ENCODE results near the gene B4GALT5.
"Not testable (repeated sequence)": the region's sequence is repeated elsewhere in the genome, so short reads cannot be mapped to it uniquely, and the experiment has no call there.

The B4GALT5 gene

GRCh38 chr20:49653925-49654434, 59.7 kb downstream of the B4GALT5 start:
- no peak for DNase-seq

GRCh38 chr20:49649672-49650071, 64.0 kb downstream of the B4GALT5 start:
- DNase-seq: no peak

GRCh38 chr20:49647550-49647949, 66.1 kb downstream of the B4GALT5 start:
- DNase-seq: no peak

GRCh38 chr20:49646528-49646927, 67.2 kb downstream of the B4GALT5 start:
- DNase-seq: no peak

GRCh38 chr20:49646126-49646525, 67.6 kb downstream of the B4GALT5 start:
- DNase-seq: no peak

- no peak for DNase-seq
Measured at GRCh38 chr20:49644980-49645565, 68.6 kb downstream of the B4GALT5 start.

- DNase-seq: no peak
Measured at GRCh38 chr20:49642816-49643215, 70.9 kb downstream of the B4GALT5 start.

- no peak for DNase-seq
Measured at GRCh38 chr20:49641683-49642656, 71.7 kb downstream of the B4GALT5 start.

- DNase-seq: no peak
Measured at GRCh38 chr20:49637046-49637637, 76.5 kb downstream of the B4GALT5 start.

- no peak for DNase-seq
Measured at GRCh38 chr20:49636447-49636846, 77.2 kb downstream of the B4GALT5 start.

- no peak for DNase-seq
Measured at GRCh38 chr20:49635866-49636265, 77.8 kb downstream of the B4GALT5 start.

- no peak for DNase-seq
Measured at GRCh38 chr20:49635166-49635565, 78.5 kb downstream of the B4GALT5 start.

- DNase-seq: no peak
Measured at GRCh38 chr20:49634116-49634515, 79.6 kb downstream of the B4GALT5 start.

- no peak for DNase-seq
Measured at GRCh38 chr20:49633643-49634042, 80.0 kb downstream of the B4GALT5 start.

- DNase-seq: no peak
Measured at GRCh38 chr20:49633023-49633422, 80.7 kb downstream of the B4GALT5 start.

- DNase-seq: no peak
Measured at GRCh38 chr20:49631856-49632418, 81.7 kb downstream of the B4GALT5 start.

GRCh38 chr20:49631061-49631716, 82.5 kb downstream of the B4GALT5 start:
- no peak for DNase-seq

- no peak for DNase-seq
Measured at GRCh38 chr20:49630396-49630951, 83.2 kb downstream of the B4GALT5 start.

- no peak for DNase-seq
Measured at GRCh38 chr20:49629606-49630005, 84.1 kb downstream of the B4GALT5 start.

GRCh38 chr20:49628280-49628679, 85.4 kb downstream of the B4GALT5 start:
- DNase-seq: not testable (repeated sequence)

- no peak for DNase-seq
Measured at GRCh38 chr20:49627329-49627761, 86.3 kb downstream of the B4GALT5 start.

- not testable (repeated sequence) for DNase-seq
Measured at GRCh38 chr20:49624988-49625387, 88.7 kb downstream of the B4GALT5 start.

All from CD4-positive, alpha-beta T cell treated with Interleukin-4 for 1 hour (primary cell).